ENCODE results near the gene TAF6. TPM values are rescaled to one million over a fixed set of nuclear protein-coding genes. Genes with fewer than 3 reads are reported as not detected.
A peak's percentile ranks its signal among the peaks of the same experiment; 100 is the strongest.
"Not testable (repeated sequence)": the region's sequence is repeated elsewhere in the genome, so short reads cannot be mapped to it uniquely, and the experiment has no call there.

The TAF6 gene
- total and polyA plus RNA-seq, 4 donors, result 25.3 to 73.2 (median 44.3) TPM

- 7% methylated on average over 2 of the region's 3 CpGs for WGBS (ENCODE audit: insufficient coverage)
- peak overlapping the region; percentile 7 for H3K27ac ChIP-seq (ENCODE audit: low read depth, low read length)
Observed at GRCh38 chr7:100132697-100133151, 13.6 kb upstream of the TAF6 start.

GRCh38 chr7:100132126-100132525 lies 13.0 kb upstream of the TAF6 start:
- WGBS (ENCODE audit: insufficient coverage), result no CpG with 5 or more reads among the region's 7 CpGs
- no peak for DNase-seq (ENCODE audit: low read depth in 4 of 6, low spot score in 6 of 6)
- Histone ChIP-seq H3K9me3 (ENCODE audit: control insufficient read depth, insufficient read depth, low read length) (no peaks in the 10 kb centered on the region), H3K27me3 (ENCODE audit: control insufficient read depth, insufficient read depth, low read length) (no peaks in the 10 kb centered on the region), H3K4me3 (ENCODE audit: low read depth, low read length) (no peak overlapping the region), H3K27ac (ENCODE audit: low read depth, low read length) (no peak overlapping the region), H3K4me1 (ENCODE audit: control insufficient read depth, insufficient read depth, low read length) (peaks cover 20% of the 10 kb centered on the region), H3K36me3 (ENCODE audit: control insufficient read depth, insufficient read depth, low read length) (no peaks in the 10 kb centered on the region)

More at GRCh38 chr7:100132697-100133151, 13.6 kb upstream of the TAF6 start:
- no peaks in the 10 kb centered on the region for H3K36me3 ChIP-seq (ENCODE audit: control insufficient read depth, insufficient read depth, low read length)
- H3K4me1 ChIP-seq (ENCODE audit: control insufficient read depth, insufficient read depth, low read length), result peaks cover 20% of the 10 kb centered on the region
- H3K27me3 ChIP-seq (ENCODE audit: control insufficient read depth, insufficient read depth, low read length), result no peaks in the 10 kb centered on the region
- H3K4me3 ChIP-seq (ENCODE audit: low read depth, low read length), result no peak overlapping the region
- no peaks in the 10 kb centered on the region for H3K9me3 ChIP-seq (ENCODE audit: control insufficient read depth, insufficient read depth, low read length)
- DNase-seq (ENCODE audit: low read depth in 4 of 6, low spot score in 6 of 6), result peak in 3 of 6 donors; percentile 33 to 76 (median 47)

- DNase-seq (ENCODE audit: low read depth in 4 of 6, low spot score in 6 of 6), result peak in 3 of 6 donors; percentile 39 to 89 (median 81)
- no peaks in the 10 kb centered on the region for H3K27me3 ChIP-seq (ENCODE audit: control insufficient read depth, insufficient read depth, low read length)
- H3K27ac ChIP-seq (ENCODE audit: low read depth, low read length), result no peak overlapping the region
- peaks cover 31% of the 10 kb centered on the region for H3K4me1 ChIP-seq (ENCODE audit: control insufficient read depth, insufficient read depth, low read length)
- no peak overlapping the region for H3K4me3 ChIP-seq (ENCODE audit: low read depth, low read length)
- 10% methylated on average over 24 of the region's 24 CpGs for WGBS (ENCODE audit: insufficient coverage)
- no peaks in the 10 kb centered on the region for H3K9me3 ChIP-seq (ENCODE audit: control insufficient read depth, insufficient read depth, low read length)
- H3K36me3 ChIP-seq (ENCODE audit: control insufficient read depth, insufficient read depth, low read length), result no peaks in the 10 kb centered on the region
Observed at GRCh38 chr7:100130608-100131453, 11.7 kb upstream of the TAF6 start.

- H3K4me3 ChIP-seq (ENCODE audit: low read depth, low read length); H3K27ac ChIP-seq (ENCODE audit: low read depth, low read length); H3K9me3 ChIP-seq (ENCODE audit: control insufficient read depth, insufficient read depth, low read length); H3K36me3 ChIP-seq (ENCODE audit: control insufficient read depth, insufficient read depth, low read length); H3K27me3 ChIP-seq (ENCODE audit: control insufficient read depth, insufficient read depth, low read length); DNase-seq (ENCODE audit: low read depth in 4 of 6, low spot score in 6 of 6): not testable (repeated sequence)
- H3K4me1 ChIP-seq (ENCODE audit: control insufficient read depth, insufficient read depth, low read length), result peaks cover 36% of the 10 kb centered on the region
- WGBS (ENCODE audit: insufficient coverage), result 100% methylated on average over 1 of the region's 1 CpG
Observed at GRCh38 chr7:100130220-100130607, 11.1 kb upstream of the TAF6 start.

- DNase-seq (ENCODE audit: low read depth in 4 of 6, low spot score in 6 of 6), result no peak
- H3K4me3 ChIP-seq (ENCODE audit: low read depth, low read length), result no peak overlapping the region
Observed at GRCh38 chr7:100128637-100128963, 9.4 kb upstream of the TAF6 start.

GRCh38 chr7:100127866-100128636 lies 8.9 kb upstream of the TAF6 start:
- Histone ChIP-seq H3K4me3 (ENCODE audit: low read depth, low read length) (peak overlapping the region; percentile 97), H3K27ac (ENCODE audit: low read depth, low read length) (peak overlapping the region; percentile 2), H3K27me3 (ENCODE audit: control insufficient read depth, insufficient read depth, low read length) (no peaks in the 10 kb centered on the region), H3K4me1 (ENCODE audit: control insufficient read depth, insufficient read depth, low read length) (peaks cover 36% of the 10 kb centered on the region), H3K9me3 (ENCODE audit: control insufficient read depth, insufficient read depth, low read length) (no peaks in the 10 kb centered on the region), H3K36me3 (ENCODE audit: control insufficient read depth, insufficient read depth, low read length) (peaks cover 14% of the 10 kb centered on the region)
- DNase-seq (ENCODE audit: low read depth in 4 of 6, low spot score in 6 of 6), result peak in 2 of 6 donors; percentile 57 to 77
- 1% methylated on average over 35 of the region's 37 CpGs for WGBS (ENCODE audit: insufficient coverage)

More at GRCh38 chr7:100128637-100128963, 9.4 kb upstream of the TAF6 start:
- Histone ChIP-seq H3K36me3 (ENCODE audit: control insufficient read depth, insufficient read depth, low read length) (peaks cover 9% of the 10 kb centered on the region), H3K4me1 (ENCODE audit: control insufficient read depth, insufficient read depth, low read length) (peaks cover 36% of the 10 kb centered on the region), H3K9me3 (ENCODE audit: control insufficient read depth, insufficient read depth, low read length) (no peaks in the 10 kb centered on the region), H3K27me3 (ENCODE audit: control insufficient read depth, insufficient read depth, low read length) (no peaks in the 10 kb centered on the region), H3K27ac (ENCODE audit: low read depth, low read length) (peak overlapping the region; percentile 2)
- 57% methylated on average over 1 of the region's 1 CpG for whole genome bisulfite sequencing (ENCODE audit: insufficient coverage)

- peak; percentile 93 to 99 (median 94) for DNase-seq (ENCODE audit: low read depth in 4 of 6, low spot score in 6 of 6)
- Histone ChIP-seq H3K36me3 (ENCODE audit: control insufficient read depth, insufficient read depth, low read length) (peaks cover 20% of the 10 kb centered on the region), H3K9me3 (ENCODE audit: control insufficient read depth, insufficient read depth, low read length) (no peaks in the 10 kb centered on the region), H3K4me1 (ENCODE audit: control insufficient read depth, insufficient read depth, low read length) (peaks cover 35% of the 10 kb centered on the region), H3K27me3 (ENCODE audit: control insufficient read depth, insufficient read depth, low read length) (no peaks in the 10 kb centered on the region), H3K4me3 (ENCODE audit: low read depth, low read length) (peak within 1 kb of the TSS; percentile 97), H3K27ac (ENCODE audit: low read depth, low read length) (peak within 1 kb of the TSS; percentile 99)
- WGBS (ENCODE audit: insufficient coverage), result under 1% methylated on average over 85 of the region's 85 CpGs
Observed at GRCh38 chr7:100126931-100127865, 8.0 kb upstream of the TAF6 start, which contains the start of gene MBLAC1. Gene MBLAC1 (plus strand): TSS chr7:100126967. CDS start chr7:100127396, 429 bp downstream.

GRCh38 chr7:100126239-100126930 lies 7.2 kb upstream of the TAF6 start:
- Histone ChIP-seq H3K36me3 (ENCODE audit: control insufficient read depth, insufficient read depth, low read length) (peaks cover 23% of the 10 kb centered on the region), H3K9me3 (ENCODE audit: control insufficient read depth, insufficient read depth, low read length) (no peaks in the 10 kb centered on the region), H3K27me3 (ENCODE audit: control insufficient read depth, insufficient read depth, low read length) (no peaks in the 10 kb centered on the region), H3K4me1 (ENCODE audit: control insufficient read depth, insufficient read depth, low read length) (peaks cover 34% of the 10 kb centered on the region), H3K27ac (ENCODE audit: low read depth, low read length) (peak overlapping the region; percentile 99), H3K4me3 (ENCODE audit: low read depth, low read length) (peak overlapping the region; percentile 97)
- 15% methylated on average over 28 of the region's 29 CpGs for whole genome bisulfite sequencing (ENCODE audit: insufficient coverage)
- DNase-seq (ENCODE audit: low read depth in 4 of 6, low spot score in 6 of 6), result no peak
